HCT116 (cell line): Measurements from ENCODE around the gene SPTB.

Source experiments
- CTCF ChIP-seq, 3 experiments: fragments of 200-600 bp in 1 of 3; sonication (generic) in 1 of 3; IDR thresholded peaks in 2 of 3; conservative IDR thresholded peaks in 1 of 3; 2 replicates each; pipeline ENCODE4 v1.5.1; 2012 to 2017; ENCODE audit warnings: low read depth in 2 of 3, low read length in 2 of 3, antibody characterized with exemption in 1 of 3, borderline replicate concordance in 1 of 3, control low read depth in 1 of 3, mild to moderate bottlenecking in 1 of 3, mixed read lengths in 1 of 3, mixed run types in 1 of 3, moderate library complexity in 1 of 3; ENCODE audit not compliant: insufficient read depth in 1 of 3
- POLR2A ChIP-seq: IDR thresholded peaks from 2 replicates; pipeline ENCODE4 v1.7.0; 2011; ENCODE audit warnings: borderline replicate concordance; ENCODE audit not compliant: insufficient read depth, insufficient read length; ENCODE audit errors: extremely low read depth
- RAD21 ChIP-seq: IDR thresholded peaks from 2 replicates; pipeline ENCODE4 v1.6.1; 2012; ENCODE audit warnings: low read depth, mild to moderate bottlenecking

- TF ChIP-seq POLR2A (no peak), CTCF (IDR thresholded peaks at IDR 0.05 in 2 of 3, conservative IDR thresholded peaks at IDR 0.05 in 1 of 3; ENCODE audit: borderline replicate concordance in 1 of 3, insufficient read depth in 1 of 3, low read depth in 2 of 3, low read length in 2 of 3) (no peak), RAD21 (no peak)
Measured at GRCh38 chr14:64722842-64723447, 156.8 kb downstream of the SPTB start.
